HG03280 (cell line): ENCODE measurements around the gene RBMS1.
A peak's percentile ranks its signal among the peaks of the same experiment; 100 is the strongest.

Experiments
- ATAC-seq: cut with Tn5 transposase; IDR thresholded peaks from one replicate; pipeline ENCODE4 v1.9.1; 2021; ENCODE audit warnings: mild to moderate bottlenecking, moderate library complexity; ENCODE audit not compliant: unreplicated experiment

Gene RBMS1

DNA sequence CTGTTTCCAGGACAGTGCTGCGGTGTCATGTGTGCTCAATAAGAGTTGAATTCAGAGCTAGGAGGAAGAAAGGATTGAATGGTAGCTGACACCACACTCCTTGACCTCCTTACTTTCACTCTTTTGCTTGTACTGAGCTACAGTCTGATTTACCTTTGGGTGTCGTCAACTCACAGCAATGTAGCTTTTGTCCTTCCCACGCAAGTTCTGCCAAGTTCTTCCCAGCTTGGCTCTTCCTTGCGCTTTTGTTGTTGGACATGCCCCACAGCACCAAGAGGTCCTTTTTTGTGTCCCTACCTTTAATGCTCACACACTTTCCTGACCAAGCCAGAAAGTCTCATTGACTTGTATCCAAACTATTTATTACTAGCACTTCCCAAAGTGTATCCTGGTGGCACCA, 255.2 kb downstream of the RBMS1 start:
- no peak for ATAC-seq

DNA sequence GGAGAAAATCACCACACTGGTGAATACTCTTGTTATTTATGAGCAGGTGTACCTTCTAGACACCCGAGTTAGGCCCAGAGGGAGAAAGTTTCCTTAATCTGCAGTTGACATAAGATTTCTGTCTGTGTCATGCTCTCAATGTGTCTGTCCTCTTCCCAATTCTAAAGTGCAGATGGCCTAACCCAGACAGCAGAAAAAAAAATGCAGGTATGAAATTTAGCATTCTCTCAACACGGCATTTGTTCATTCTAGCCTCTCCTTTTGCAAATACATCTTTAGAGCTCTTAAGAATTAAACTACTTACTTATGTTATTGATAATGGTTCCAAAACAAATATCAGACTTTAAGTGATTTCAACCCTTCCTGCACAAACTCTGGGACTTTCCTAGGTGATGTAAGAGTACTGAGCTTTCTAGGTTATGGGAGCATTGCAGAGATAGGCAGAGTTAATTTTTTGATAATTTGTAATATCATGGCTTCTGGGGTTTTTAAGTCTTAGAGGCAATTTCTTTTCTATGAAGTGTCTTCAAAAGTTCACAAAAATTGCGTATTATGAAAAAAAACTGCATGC, 260.6 kb downstream of the RBMS1 start:
- ATAC-seq, result no peak

GRCh38 chr2:160229591-160229990, 264.0 kb downstream of the RBMS1 start:
- ATAC-seq, result no peak

DNA sequence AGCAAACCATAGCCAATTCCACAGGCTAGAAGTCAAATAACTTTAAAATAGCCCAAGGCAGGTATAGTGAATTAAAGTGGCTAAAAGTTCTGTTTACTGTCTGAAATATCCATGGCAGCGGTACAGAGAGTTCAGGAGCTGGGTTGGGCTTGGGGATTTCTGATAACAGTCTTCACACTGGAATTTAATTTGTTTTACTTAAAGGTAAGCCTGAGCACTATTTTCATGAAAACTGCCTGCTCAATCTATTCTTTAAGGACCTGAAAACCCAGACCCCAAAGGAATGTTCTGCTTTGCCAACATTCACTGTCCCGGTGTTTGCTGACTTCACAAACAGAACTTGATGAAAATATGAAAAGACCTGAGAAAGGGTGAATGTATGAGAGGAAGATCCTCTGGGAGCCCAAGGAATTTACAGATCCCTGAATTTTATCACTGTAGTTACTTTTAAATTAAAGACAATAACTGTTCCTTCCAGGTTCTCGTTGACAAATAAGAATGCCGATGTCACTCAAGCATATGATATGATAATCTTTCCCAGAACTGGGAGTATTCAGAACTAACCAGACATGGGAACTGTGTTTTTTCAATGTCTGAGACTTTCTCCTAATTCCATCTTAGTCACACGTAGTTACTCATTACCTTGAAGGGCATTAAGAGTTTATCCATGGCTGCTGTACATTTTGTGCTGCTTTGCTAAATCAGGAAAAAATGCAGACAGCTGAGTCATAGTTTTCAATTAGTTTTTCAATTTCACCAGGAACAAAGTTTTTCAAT, 265.3 kb downstream of the RBMS1 start:
- no peak for ATAC-seq

GRCh38 chr2:160227293-160227915, 266.2 kb downstream of the RBMS1 start:
- ATAC-seq, result no peak

GRCh38 chr2:160226367-160226766, 267.2 kb downstream of the RBMS1 start:
- no peak for ATAC-seq

DNA sequence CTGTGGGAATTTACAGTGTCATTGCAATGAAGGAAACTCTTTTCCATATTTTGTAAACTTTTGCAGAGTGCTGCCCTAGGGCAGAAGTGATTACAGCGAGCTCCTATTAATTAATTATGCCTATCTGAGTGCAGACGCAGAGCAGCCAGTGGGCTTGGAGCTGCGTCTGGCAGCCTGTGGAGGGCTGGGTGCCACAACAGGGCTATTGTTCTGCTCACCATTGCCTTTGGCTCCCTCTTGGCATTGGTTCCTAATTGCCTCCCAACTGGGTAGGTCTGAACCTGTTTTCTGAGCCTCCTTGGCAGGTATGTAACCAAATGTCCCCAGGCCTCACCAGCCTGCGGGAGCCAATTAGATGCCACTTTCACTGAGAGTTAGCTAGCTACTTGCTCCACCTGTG, 267.9 kb downstream of the RBMS1 start:
- no peak for ATAC-seq

- peak; percentile 16 for ATAC-seq
Observed at GRCh38 chr2:160224507-160224906, 269.1 kb downstream of the RBMS1 start.

- peak; percentile 94 for ATAC-seq
Observed at GRCh38 chr2:160224060-160224459, 269.5 kb downstream of the RBMS1 start.

DNA sequence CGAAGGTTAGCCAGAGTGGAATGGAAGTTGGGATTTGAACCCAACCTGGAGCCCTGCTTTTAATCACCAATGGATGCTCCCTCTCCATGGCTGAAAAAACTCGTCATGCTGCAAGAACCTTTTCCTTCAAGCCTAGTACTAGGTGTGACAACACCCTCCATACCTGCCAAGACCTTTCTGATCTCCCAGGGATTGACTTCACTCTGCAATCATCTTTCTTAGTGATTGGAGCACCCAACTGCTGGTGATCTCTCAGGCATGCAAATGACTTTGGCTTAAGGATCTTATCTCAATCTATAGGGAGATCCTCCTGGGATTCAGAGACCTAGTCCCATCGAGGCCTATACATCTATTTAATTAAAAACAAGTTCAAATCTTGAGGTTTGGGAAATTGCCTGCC, 270.0 kb downstream of the RBMS1 start:
- no peak for ATAC-seq

DNA sequence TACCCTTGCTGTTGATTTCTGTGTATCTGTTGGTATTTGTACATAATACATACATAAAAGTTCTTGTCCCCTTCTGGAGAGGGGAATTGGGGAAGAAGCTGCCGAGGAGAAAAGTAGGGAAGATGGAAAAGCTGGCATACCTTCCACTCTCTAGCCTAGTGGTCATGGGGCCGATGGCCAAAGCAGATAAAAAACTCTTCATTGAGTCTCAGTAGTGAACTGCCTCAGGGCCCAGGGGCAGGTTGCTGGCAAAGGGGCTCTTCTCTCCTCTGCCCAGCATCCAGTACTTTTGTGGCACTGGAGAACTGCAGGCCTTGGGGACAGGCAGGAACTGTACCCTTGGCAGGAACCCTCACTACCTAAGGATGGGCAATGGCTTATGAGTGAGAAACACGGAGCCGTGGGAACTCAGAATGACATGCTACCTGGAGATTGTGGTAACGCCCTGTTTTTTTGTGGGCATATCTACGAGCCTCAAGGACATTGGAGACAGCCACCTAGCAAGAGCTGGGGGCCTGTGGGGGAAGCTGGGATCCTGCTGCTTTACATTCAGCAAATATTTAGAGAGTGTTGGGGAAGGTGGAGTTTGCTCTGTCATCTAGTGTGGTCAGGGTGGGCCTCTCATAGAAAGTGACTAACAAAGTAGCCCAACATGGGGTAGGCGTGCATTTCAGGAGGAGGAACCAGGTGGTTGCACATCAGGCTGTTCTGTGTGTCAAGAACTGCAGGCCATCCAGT, 270.9 kb downstream of the RBMS1 start:
- no peak for ATAC-seq
